HG03025 (cell line): ENCODE measurements around the gene DLG2.

Experiments used
- ATAC-seq: cut with Tn5 transposase; IDR thresholded peaks from one replicate; pipeline ENCODE4 v1.9.1; 2021; ENCODE audit warnings: mild to moderate bottlenecking, moderate library complexity; ENCODE audit not compliant: unreplicated experiment, low FRiP score

Gene DLG2

DNA sequence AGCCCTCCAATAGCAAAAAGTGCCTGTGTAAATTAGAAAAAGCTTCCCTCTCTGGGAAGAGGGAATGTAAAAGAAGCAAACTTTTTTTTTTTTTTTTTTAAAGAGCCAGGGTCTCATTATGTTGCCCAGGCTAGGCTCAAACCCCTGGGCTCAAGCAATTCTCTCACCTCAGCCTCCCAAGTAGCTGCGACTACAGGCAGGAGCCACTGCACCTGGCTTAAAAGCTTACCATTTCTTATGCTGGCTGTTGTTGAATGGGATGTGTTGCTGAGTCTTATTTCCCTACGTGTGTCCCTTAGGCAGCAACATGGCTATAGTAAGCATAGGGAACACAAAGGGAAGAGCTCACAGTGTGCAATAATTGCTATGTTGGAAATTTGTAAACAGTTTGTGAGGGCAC, 2115.5 kb downstream of the DLG2 start:
- no peak for ATAC-seq

DNA sequence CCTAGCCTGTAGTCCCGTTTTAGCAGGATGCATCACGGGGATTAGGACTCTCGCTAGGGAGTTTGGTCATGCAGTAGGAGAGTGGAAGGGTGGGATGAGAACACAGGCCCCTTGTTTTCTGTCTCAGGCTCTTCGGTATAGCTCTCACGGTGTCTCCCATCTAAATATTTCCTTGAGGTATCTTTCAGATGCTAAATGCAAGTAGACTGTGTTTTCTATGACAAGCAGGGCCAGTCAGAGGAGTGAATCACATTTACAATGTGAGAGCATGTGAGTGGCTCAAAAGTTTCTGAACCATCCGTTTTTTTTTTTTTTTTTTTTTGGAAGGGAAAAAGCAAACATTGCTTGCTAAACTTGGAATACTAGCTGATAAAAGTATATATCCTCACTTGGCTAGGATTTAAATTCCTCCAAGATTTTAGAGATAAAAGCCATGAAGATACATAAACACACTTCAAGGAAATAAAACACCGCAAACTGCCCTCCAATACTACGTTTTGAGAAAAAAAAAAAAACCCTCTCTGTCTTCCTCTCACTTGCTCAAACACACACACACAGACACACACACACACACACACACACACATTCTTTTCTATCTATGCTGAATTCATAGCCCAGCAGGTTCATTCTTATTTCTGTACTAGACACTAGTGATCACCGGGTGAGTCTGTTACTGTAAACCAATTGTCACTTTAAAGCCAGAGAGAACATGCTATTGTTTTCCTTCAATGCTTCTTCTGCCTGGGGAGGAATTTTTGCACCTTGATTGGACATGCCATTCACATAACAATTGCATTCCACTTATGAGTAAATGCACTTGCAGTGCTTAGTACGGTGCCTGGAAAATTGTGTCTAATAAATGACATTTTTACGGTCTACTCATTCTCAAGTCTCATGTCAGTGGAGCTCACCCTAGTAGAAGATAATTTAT, 2116.3 kb downstream of the DLG2 start:
- ATAC-seq = no peak

DNA sequence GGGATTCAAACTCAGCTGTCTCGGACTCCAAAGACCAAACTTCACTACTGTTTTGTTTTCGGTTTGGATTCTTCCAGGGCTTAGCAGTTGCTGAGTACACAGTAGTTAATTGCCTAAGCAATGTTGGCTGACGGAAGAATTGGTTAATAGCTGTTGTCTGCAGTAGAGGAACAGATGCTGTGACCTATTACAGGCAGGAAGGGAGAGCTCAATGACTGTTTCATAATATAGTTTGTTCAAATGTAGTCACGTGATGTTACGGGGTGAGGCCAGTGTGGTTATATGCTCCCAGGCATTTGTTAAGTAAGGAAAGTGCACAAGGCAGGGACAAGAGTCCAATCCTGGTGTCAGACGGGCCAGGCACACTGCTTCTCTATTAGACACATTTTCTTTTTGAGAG, 2118.3 kb downstream of the DLG2 start:
- ATAC-seq = no peak

DNA sequence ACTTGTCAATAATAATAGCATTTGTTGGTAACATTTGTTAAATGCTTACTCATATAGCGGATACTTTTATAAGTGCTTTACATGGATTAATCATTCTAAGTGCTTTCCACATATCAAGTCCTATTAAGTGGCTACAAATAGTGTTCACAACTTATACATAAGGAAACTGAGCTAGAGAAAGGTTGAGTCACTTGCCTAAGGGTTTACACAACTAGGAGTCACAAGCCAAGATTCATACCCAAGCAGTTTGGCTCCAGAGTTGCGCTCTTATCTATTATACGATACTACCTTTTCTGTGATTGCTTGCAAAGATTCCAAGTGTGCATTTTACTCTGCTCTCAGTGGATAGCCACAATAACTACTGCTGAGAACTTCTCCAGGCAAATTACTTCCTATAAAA, 2125.1 kb downstream of the DLG2 start:
- ATAC-seq = no peak

DNA sequence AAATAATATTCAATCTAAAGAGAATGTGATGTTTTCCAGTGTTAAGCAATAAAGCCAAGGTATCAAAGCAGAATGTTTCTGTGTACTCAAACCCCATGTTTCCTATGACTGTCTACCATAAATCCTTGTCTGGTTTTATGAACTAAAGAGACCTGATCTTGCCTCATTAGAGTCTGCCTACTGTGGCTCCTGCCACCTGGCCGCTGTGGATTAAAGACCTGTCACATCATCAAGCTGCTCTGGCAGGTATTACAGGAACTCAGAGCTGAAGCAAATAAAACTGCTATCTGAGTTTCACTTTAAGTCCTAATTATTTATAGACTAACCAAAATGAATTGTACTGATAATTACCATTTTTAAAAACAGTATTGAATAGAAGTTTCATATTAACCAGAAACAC, 2133.2 kb downstream of the DLG2 start:
- no peak for ATAC-seq

DNA sequence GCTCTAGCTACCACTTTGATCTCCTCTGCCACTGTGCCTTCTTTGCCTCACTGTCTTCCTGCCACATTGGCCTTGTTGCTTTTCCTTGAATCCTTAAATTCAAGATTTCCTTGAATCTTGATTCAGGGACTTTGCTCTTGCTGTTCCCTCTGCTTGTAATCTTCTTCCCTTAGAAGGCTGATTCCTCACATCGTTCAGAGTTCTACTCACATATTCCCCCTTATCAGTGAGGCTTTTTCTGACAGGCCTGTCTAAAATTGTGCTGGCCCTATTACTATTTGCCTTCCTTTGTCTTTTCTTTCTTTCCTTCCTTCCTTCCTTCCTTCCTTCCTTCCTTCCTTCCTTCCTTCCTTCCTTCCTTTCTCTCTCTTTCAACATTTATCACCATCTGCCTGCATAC, 2134.1 kb downstream of the DLG2 start:
- no peak for ATAC-seq

DNA sequence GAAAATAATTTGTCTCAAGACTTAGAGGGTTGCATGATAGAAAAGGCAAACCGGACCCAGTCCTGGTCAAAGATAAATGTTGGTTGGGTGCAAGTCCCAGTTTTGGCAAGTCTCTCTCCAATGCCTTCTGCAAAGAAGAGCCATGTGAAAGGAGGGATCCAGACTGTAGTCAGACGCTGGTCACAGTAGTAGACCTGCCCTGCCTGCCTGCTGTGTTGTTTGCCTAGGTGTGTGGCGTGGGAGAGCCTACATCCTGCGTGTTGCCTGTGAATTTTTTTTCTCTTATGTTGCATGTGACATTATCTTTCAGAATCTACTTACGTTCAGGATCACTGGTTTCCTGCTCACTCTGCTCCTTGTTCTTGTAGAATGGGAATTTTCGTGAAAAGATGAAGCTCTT, 2143.3 kb downstream of the DLG2 start:
- no peak for ATAC-seq

DNA sequence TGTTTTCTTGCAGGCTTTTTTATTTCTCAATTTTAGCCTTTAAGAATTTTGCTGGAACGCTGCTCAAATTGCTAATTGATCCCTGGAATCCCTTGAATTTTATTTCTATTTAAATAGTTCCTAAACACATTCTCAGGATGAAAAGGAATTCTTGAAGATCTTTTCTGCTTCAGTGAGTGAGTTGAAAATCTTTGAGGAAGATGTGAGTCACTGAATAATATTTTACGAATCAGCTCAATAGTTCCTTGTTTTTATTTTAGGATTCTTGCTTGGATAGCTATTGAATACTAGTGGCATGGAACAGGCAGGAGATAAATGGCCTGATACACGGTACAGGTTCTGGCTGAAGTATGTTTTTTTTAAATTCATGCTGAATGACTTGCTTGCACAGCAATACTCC, 2146.3 kb downstream of the DLG2 start:
- no peak for ATAC-seq

DNA sequence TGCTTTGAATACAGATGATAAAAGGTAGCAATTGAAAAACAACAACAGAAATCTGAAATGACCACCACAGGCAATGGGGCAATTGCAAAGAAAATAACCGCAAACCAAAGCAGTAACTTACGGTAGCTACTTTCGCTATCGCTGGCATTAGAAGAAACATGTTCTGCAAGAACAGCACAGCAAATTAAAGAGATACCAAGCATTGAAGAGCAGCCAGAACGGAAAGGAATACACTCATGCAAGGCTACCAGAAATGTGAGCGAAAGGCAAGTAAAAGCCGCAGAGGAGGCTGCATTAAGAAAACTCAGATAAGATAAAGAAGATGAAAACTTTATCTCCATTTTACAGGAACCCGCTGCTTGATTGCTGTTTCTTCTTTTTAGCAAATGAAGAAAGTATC, 2146.9 kb downstream of the DLG2 start:
- no peak for ATAC-seq

DNA sequence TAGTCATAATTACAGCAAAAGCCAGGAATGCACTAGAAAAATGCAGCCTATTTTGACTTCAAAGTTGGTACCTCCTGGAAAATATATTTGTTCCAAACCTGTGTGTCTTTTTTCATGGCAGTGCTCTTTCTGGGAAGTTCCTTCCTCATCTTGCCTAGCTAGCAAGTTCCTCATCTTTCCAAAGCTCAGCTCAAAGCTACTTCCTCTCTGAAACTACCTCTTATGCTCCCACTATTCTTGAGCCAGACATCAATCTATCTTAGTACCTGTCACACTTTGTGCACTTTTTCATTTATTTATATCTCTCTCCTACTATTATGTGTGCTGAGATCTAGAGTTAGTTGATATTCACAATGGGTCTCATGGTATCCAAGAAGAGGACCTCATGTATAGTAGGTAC, 2149.4 kb downstream of the DLG2 start:
- no peak for ATAC-seq

DNA sequence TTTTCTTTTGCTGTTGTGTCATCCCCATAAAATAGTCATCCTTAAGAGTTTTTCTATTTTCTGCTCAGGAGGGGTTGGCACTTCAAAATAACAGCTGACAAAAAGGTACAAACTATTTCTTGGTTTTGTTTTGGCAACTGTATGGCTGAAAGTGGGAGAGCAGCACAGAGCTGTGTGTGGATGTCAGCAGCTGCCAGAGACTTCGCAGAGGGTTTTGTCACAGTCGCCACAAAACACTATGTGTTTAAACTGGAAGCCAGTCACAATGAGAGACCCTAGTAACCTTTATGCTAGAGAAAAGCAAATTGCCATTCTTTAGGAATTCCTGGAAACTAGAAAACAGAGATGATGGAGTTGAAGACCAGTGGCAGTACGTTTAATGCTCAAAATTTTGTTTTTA, 2151.4 kb downstream of the DLG2 start:
- ATAC-seq = no peak

DNA sequence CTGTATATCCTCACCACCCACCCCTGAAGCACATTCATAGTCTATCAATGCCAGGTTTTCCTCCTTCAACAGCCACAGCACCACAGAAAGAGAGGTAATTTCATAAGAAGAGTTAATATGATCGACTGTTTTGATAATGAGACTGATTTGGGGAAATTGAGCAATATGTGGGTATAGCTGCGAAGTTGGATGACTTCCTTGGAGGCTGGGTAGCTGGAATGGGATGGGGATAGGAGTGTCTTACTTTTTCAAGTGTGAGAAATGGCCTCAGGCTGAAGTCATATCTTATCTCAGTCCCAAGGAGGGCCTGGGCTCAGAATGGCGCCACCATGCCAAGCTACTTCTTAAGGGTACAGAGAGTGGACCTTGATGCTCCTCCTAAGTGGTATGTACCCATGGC, 2153.4 kb downstream of the DLG2 start:
- ATAC-seq = no peak

DNA sequence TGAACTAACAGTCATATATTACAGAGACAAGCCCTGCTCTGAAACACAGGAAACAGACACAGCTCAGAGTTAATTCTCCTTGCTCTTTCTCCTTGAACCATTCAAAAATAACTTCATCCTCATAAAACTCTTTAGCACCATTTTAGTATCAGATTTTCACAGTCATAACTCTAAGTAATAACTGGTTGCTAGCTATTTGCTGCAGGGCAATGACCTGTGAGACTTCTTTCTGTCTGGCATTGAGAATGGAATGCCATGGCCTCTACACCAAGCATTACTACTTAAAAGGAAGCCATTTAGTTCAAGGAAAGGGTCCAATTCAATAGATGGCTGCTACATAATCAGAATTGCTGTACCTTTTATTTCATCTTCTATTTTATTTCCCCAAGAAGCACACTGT, 2154.3 kb downstream of the DLG2 start:
- ATAC-seq = no peak

DNA sequence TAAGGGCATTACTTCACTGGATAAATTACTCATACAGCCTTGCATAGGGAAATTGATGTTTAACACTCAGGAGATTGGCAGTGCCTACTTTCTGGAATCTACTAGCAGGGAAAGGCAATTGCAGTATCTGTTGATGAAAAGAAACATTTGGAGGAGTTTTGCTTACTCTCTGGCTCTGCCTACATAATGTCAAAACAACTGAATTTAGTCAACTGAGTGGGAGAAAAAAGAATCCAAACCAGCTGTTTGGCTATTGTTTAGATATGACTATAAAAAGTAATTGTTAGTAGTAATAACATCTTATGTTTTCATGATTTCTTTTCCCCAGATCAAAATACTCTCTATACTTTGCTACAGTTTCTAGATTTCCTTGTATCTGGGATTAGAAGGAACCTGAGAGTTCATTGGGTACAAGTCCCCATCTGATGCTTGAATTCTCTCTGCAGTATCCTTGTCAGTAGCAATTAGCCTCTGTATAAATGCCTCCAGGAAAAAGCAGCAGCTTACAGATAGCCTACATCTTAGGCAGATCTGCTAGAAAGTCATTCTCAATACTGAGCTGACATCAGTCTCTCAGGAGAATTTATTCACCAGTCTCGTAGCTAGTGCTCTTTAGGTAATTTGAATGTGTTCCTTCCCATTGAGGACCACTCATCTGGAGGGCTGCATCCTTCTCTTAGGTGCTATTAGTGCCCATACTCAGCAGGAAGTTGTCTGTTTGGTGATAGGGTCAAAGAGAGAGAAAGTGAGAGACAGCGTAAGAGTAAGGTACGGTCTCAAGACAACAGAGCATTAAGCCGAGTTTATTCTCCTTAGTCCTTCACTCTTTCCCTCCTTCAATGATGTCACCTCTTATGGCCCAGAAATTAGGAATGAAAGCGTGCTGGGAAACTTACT, 2155.1 kb downstream of the DLG2 start:
- ATAC-seq = no peak

DNA sequence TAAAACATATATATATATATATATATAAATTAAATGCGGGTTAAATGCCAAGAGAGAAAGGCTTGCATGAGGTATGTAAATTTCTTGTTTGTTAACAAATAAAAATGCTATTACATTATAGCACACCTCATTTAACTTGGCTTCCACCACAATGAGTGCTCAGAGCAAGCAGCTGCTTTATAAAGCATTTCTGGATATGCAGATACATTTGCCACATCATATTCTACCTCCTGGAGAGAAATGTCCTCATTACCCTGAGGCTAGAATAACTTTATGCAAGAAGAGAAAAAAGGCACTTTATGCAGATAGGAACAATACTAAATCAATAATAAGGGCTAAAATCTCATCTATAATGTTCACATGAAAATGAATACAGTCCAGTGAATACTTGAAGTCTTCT, 2159.3 kb downstream of the DLG2 start:
- ATAC-seq = no peak

DNA sequence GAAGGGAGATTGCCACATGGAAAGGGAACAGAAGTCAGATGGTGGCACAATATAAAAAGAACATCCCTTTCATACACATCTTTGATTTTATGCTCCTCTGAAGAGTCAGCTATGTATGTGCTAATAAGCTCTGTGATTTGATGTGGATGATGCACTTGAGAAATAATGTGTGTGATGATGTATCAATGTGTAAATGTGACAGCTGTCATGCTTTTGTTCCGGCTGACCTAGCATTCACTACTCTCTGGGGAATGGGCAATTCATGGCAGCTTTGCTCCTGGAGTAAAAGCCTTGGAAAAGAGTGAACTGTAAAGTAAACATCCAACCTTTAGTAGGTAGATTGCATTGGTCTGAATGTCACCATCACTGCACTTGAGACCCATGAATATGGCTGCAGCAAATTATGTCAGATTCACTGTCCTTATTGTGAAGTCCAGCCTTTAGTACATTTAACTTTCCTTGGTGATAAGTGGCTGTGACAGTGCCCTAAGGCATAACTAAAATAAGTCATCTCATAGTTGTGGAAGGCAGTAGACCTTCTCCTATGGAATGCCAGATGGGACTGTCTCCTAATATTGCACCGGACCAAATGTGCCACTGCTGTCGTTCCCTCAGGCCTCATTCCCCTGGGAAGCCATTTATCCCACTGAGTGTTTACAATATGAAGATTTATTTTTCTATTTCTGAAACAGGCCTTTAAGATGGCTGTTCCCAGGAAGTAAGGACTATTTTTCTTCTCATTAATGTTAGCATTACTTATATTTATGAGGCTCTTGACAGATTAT, 2162.8 kb downstream of the DLG2 start:
- ATAC-seq = no peak

DNA sequence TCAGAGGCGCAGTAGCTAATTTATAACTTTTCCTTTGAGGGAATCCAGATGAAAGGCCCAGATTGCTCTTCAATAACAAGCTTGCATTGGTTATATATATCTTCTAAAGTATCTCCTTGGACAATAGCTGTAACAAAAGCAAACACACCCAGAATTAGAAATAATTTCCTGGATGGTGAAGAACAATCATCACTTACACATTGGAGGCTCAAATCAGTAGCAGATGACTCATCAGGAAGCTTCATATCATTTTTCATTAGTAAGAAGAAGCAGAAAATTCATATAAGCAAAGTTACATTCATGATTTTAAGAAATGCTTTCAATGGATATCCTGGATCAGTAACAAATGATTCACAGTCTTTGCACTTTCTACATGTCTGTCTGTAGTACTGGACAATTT, 2167.3 kb downstream of the DLG2 start:
- ATAC-seq = no peak

DNA sequence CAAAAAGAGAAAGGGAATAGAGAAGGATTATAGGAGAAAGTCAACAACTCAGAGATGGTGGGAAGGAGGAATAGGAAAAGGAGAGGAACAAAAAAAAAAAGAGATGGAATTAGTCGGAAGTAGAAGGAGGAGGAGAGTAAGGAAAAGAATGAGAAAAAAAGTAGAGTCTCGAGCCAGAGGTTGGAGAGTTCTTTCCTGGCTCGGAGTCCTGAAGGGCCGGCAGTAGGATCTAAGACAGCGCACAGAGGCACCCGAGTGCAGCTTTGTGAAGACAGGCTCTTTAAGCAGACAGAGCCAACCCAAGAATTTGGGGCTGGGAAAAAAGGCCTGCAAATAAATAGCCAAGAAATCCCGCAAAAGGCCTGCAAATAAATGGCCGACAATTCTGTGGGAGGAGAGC, 2170.6 kb downstream of the DLG2 start:
- no peak for ATAC-seq

DNA sequence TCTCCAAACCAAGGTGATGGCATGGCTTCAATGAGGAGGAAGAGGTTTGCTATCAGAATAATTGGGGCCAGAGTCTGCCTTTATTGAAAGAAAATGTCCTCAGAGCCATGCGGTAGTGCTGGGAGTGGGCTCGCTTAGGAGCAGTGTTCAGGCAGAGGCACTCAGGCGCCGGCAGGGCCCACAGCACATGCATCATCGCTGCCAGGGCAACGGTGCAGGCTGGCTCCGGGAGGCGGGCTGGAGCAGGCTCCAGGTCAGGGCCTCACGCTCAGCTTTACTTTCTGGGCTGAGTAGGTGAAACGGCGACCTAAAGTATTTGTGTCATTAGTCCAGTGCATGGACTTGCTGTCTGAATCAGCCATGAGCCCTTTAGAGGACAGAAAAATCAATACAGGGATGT, 2171.1 kb downstream of the DLG2 start:
- no peak for ATAC-seq

DNA sequence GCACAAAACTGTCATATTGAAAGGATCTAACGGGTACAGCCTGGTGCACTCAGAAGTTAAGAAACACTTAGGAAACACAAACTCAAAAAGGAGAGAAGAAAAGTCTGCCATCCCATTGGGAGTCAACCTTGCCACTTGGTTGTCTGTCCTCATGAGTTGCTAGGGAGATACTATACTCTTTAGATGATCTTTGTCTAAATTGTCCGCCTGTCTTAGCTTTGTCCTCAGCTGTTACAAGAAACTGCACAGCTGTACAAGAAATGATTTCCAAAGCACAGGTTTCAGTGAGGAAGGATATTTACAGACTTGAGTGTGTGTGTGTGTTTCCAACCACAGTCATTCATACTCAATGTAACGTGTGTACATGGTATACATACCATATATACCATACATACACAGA, 2171.8 kb downstream of the DLG2 start:
- ATAC-seq = no peak

DNA sequence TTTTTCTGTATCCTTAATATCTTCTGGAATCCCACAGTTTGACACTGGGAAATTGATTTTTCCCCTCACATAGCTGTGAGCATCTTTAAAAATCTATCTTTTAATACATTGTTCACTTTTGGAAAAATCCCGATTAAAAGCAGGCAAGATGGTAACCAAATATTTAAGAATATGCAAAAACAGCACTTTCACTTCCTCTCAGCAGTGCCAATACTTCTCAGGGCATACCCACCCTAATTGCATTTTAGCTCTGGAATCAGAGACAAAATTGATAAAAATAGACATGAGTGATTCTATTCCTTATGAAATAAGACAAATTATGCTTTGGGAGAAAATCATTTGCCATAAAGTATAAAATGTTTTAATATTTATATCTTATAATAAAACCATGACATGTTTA, 2172.5 kb downstream of the DLG2 start:
- ATAC-seq = no peak
